8988T (cell line): ENCODE data around the gene PDXP.
A peak's percentile ranks its signal among the peaks of the same experiment; 100 is the strongest.
"Not testable (repeated sequence)": the region's sequence is repeated elsewhere in the genome, so short reads cannot be mapped to it uniquely, and the experiment has no call there.

Experiments
- DNase-seq: peaks from one replicate; pipeline ENCODE4 v3.0.0; 2011

The PDXP gene

DNA sequence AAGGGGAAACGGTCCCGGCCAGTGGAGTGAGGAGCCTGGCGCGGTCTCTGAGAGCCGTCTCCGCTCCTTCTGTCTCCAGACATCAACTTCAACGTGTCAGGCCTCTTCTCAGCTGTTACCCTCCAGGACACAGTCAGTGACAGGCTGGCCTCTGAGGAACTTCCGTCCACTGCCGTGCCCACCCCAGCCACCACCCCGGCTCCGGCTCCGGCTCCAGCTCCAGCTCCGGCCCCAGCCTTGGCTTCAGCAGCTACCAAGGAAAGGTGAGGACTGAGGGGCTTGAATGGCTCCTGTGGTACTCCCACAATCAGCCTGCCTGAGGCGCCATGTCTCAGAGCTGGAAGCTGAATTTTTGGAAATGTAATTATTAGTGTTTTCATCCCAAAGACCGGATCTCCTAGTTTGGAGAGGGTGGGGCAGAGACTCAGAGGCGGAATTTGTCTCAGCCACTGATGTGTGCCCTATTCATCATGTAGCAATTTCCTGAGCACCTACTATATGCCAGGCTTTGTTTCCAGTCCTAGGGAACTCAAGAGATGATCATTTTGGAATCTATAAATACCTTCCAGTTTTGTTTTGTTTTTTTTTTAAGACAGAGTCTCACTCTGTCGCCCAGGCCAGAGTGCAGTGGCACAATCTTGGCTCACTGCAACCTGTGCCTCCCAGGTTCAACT lies 7.9 kb upstream of the PDXP start:
- DNase-seq, result no peak

DNA sequence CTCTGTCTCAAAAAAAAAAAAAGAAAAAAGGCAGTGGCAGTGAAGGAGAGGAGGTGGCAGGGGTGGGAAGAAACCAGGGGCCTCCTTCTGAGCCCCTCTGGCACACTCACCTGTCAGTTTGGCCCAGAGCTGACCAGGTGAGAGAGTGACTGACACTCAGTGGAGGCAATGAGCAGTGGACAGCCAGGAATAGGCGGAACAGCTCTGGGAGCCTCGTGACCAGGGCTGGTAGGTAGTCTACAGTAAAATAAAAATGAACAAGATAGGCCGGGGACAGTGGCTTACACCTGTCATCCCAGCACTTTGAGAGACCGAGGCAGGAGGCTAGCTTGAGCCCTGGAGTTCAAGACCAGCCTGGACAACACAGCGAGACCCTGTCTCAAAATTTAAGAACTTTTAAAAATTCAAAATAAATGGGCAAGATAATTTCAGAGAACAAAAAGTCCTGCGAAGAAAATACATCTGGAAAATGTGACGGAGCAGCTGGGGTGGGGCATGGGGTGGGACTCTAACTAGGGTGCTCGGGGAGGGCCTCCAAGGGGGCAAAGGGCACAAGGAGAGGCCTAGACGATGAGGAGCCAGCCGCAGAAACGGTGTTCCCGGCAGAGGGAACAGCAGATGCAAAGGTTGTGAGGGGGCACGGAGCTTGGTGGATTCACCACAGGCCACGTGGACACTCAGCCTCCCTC lies 3.8 kb upstream of the PDXP start:
- no peak for DNase-seq

GRCh38 chr22:37655252-37655563 lies 3.3 kb upstream of the PDXP start:
- DNase-seq, result no peak

- not testable (repeated sequence) for DNase-seq
These were observed 1.9 kb upstream of the PDXP start for GRCh38 chr22:37656583-37656982.

DNA sequence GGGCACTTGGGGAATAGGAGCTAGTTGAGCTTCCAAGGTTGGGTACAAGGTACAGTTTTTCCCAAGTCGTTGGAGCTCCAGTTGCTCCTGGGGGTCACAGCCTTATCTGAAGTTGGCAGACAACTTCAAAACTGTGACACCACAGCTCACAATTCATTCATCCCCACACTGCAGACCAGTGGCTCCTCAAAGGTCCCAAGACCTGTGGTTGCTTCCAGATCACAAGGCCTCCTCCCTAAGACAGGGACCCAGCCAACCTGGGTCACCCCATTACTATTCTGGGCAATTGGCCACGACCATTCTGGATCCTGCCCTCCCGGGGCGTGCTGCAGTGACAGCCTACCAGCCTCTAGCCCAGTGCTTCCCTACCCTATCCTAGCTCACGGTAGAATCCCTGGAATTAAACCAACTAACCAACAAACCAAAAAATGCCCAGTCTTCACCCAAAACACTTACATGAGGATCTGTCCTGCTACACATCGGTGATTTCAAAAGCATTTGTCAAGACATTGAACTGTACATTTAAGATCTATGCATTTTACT lies 862 bp upstream of the PDXP start:
- no peak for DNase-seq

GRCh38 chr22:37659066-37659896 lies 758 bp downstream of the PDXP start:
- DNase-seq, result no peak

GRCh38 chr22:37659897-37660708 lies 1.6 kb downstream of the PDXP start:
- DNase-seq, result no peak

- DNase-seq, result no peak
These were observed 2.2 kb downstream of the PDXP start for GRCh38 chr22:37660709-37661045.

GRCh38 chr22:37661160-37661924 lies 2.8 kb downstream of the PDXP start:
- DNase-seq, result no peak

GRCh38 chr22:37662039-37662438 lies 3.5 kb downstream of the PDXP start:
- DNase-seq, result no peak

GRCh38 chr22:37663521-37664140 lies 5.1 kb downstream of the PDXP start:
- no peak for DNase-seq

- no peak for DNase-seq
These were observed 6.0 kb downstream of the PDXP start for GRCh38 chr22:37664249-37665101.

DNA sequence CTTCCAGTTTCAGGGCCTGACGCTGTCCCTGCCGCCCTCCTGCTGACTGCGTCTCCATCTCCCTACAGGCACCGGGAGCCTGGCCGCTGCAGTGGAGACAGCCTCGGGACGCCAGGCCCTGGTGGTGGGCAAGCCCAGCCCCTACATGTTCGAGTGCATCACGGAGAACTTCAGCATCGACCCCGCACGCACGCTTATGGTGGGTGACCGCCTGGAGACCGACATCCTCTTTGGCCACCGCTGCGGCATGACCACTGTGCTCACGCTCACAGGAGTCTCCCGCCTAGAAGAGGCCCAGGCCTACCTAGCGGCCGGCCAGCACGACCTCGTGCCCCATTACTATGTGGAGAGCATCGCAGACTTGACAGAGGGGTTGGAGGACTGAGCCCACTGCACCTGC lies 7.0 kb downstream of the PDXP start:
- no peak for DNase-seq

DNA sequence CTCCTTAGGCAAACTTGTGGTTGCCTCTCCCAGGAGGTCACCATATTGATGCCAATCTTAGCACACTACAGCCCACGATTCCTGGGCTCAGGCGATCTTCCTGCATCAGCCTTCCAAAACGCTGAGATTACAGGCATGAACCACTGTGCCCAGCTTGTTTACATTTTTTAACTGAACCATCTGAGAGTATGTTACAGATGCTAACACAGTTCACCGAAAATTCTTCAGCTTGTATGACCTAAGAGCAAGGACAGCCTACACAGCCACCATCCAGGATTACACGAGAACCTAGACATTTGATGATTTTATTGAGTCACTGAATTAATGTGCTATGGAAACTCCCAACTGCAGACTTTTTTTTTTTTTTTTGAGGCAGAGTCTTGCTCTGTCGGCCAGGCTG lies 11.1 kb downstream of the PDXP start:
- no peak for DNase-seq

DNA sequence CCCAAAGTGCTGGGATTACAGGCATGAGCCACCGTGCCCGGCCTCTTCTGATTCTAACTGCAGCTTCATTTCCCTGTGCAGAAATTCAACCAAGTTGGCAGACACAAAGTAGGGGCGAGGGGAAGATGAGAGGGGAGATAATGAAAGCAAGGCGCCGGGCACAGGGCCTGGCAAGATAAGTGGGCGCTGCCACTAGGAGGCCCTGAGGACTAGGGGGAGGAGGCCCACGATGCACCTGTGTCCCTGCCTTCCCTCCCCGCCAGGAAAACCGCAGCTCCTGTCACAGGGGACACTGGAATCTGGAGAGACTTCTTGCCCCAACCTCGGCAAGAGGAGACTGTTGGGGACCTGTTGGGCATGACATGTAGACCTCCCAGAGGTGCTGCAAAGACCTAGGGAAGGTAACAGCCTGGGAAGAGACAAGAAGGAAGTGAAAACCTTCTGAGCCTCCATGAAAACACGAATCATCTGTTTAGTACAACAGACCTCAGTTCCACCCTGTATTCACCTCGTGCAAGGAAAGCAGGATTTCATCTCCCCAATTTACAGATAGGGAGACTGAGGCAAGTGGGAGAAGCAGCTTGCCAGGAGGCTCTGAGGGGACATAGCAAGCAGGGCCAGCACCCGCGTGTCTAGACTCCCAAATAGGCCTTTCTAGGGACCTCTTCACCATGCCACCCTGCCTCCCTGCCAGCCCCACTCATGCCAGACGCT lies 13.8 kb downstream of the PDXP start:
- DNase-seq, result no peak

DNA sequence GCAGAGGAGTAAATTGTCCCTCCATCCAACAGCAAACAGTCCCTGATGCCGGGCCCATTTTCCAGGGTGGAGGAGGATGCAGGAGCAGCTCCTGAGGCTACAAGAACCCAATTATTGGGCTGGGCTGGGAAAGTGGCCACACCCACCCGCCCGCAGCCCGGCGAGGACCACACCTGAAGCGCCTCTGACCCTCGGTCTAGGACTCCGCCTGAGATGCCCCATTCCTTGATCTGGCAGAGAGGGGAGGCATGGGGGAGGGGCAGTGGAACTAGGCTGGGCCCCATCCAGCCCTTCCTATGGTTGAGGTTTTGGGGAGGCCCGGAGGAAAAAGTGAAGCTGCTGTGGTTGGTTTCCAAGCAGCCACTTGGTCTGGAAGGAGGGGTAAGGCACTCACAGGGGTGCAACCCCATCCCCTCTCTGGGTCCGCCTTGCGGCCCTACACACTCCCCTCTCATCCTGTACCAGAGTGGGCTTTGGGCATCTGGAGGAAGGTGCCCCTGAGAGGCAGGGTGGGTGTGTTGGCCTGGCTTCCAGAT lies 14.5 kb downstream of the PDXP start:
- DNase-seq, result no peak

GRCh38 chr22:37674248-37674647 lies 15.7 kb downstream of the PDXP start:
- no peak for DNase-seq

DNA sequence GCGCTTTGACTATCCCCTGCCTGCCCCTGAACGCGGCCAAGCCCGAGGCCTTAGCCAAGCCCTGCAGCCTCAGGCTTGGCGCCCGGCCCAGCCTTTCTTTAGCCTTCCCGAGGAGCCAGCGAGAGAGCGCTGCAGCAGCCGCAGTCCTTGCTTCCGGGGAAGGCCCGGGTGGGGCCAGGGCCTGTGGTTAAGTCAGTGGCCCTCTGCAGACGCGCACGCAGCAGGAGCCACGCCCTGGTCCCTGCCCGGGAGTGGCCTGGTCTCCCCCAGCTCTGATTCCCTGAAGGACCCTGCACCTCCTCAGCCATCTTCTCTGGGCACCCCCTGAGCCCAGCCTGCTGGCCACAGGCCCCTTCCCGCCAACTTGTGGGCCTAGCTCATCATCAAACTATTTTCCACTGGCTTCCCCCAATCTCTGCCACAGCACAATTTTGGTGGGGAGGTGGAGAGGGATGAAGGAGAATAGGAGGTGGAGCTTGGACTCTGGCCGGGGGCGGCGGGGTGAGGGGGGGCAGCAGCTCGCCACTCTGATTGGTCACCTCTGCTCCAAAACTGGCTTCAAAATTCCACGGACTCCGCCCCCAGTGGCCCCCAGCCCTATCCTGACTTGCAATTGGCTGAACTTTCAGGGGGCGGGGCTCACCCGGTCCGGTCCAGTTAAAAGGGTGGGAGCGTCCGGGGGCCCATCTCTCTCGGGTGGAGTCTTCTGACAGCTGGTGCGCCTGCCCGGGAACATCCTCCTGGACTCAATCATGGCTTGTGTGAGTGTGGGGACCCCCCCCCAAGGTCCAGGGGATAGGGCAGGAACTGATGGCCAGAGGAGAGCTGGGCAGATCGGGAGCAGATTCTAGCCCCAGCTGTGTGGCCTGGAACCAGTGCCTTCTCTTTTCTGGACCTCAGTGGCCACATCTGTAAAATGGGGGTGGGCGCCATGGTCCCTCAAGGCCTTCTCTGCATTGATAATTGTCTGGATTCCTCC lies 16.7 kb downstream of the PDXP start, which contains the start of gene LGALS1:
Gene LGALS1 (plus strand): TSS at position 686 of the 979 bp plus-strand sequence. CDS start 67 bp downstream, at position 753.
- DNase-seq, result peak; percentile 52
